Keratinocyte (primary cell): ENCODE results near the gene KLHL22.

Experiments used
- EZH2 ChIP-seq: IDR thresholded peaks from one replicate; pipeline ENCODE4 v1.6.1; 2012; ENCODE audit warnings: inconsistent platforms, mild to moderate bottlenecking, low read length, moderate library complexity
- TF ChIP-seq, protein P1 (sequence below), 3 experiments: IDR thresholded peaks in 1 of 3; conservative IDR thresholded peaks in 1 of 3; optimal IDR thresholded peaks in 1 of 3; 2 replicates in 2 of 3; 3 replicates in 1 of 3; pipeline versions ENCODE3 to v1.5.1; 2011; ENCODE audit warnings: low read length in 3 of 3, mild to moderate bottlenecking in 3 of 3, moderate library complexity in 2 of 3, control low read depth in 1 of 3, inconsistent platforms in 1 of 3; ENCODE audit not compliant: insufficient read depth in 2 of 3; ENCODE audit errors: extremely low read depth in 1 of 3

DNA sequence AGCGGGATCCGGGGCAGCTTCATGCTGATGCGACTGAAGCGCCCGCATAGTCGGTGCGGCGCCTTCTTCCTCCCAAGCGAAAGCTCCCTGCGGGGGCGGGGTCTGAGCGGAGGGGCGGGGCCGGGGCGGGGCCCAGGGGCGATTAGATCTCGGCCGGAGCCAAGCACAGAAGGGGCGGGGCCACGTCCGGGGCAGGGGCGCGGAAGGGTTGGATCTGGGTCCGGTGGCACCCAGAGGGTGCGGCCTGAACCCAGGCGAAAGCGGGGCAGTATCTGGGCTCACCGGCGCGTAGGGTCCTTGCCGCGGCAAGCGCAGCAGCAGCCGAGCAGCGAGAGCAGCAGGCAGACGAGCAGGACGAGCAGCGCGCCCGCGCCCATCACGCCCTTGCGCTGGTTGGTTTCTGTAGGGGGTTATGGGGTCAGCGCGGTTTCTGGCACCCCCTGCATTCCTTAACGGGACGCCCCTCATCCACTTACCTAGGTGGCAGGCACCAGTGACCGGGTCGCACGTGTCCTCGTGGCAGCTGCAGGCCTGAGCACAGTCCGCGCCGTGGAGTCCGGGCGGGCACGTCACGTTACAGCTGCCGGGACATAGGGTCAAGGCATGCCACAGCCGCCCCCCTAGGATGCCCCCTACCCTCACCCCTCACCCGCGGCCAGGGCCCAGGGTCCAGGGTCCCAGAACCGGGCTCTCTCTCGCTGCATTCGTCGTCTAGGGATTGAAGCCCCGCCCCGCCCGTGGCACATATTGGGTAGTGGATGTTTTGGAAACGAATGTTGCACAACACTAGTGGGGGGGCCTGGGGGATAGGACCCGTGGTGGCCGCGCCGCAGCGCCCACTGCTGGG, 66.1 kb downstream of the KLHL22 start:
- TF ChIP-seq, protein P1, sequence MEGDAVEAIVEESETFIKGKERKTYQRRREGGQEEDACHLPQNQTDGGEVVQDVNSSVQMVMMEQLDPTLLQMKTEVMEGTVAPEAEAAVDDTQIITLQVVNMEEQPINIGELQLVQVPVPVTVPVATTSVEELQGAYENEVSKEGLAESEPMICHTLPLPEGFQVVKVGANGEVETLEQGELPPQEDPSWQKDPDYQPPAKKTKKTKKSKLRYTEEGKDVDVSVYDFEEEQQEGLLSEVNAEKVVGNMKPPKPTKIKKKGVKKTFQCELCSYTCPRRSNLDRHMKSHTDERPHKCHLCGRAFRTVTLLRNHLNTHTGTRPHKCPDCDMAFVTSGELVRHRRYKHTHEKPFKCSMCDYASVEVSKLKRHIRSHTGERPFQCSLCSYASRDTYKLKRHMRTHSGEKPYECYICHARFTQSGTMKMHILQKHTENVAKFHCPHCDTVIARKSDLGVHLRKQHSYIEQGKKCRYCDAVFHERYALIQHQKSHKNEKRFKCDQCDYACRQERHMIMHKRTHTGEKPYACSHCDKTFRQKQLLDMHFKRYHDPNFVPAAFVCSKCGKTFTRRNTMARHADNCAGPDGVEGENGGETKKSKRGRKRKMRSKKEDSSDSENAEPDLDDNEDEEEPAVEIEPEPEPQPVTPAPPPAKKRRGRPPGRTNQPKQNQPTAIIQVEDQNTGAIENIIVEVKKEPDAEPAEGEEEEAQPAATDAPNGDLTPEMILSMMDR (optimal IDR thresholded peaks at IDR 0.05 in 1 of 3, IDR thresholded peaks at IDR 0.05 in 1 of 3, conservative IDR thresholded peaks at IDR 0.05 in 1 of 3; ENCODE audit: extremely low read depth in 1 of 3, insufficient read depth in 2 of 3, low read length in 3 of 3) = no peak
- no peak for TF ChIP-seq EZH2
